T-helper 1 cell (primary cell): ENCODE data around the gene PIBF1.
"Not testable (repeated sequence)": the region's sequence is repeated elsewhere in the genome, so short reads cannot be mapped to it uniquely, and the experiment has no call there.

ENCODE experiments used
- DNase-seq, 5 donors: peaks; one replicate each; pipeline ENCODE4 v3.0.0-alpha.2; 2012 to 2020

PIBF1 gene

DNA sequence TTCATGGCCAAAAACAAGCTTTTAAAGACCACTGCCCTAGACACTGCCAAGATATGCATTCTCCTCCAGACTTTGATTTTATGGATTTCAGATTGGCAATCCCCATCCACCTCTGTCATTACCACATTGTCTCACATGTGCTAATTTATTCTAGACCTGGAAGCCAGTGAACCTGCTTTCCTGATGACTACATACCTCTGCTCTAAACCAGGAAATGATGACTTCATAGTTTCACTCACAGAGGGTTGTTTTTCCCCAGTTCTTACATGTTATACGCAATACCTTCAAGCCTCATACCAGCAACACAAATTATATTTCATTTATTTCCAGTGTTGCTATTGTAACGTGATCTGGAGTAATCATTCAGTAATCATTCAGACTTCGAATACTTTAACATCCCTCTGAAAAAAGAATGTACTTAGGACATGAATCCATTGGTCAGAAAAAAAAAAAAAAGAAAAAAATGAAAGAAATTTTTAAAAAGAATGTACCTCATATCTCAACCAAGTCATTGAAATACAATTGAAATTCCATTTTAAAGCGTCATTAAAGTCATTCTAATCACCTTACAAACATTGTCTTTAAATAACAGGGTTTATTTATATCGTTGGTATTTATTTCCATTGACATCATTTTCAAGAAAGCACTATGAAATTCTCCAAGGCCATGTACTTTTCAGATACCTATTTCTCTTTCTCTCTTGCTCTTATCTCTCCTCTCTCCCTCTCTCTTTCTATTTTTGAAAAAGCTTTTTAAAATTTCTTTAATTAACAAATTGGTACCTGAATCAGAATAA lies 243.5 kb downstream of the PIBF1 start:
- DNase-seq = no peak

DNA sequence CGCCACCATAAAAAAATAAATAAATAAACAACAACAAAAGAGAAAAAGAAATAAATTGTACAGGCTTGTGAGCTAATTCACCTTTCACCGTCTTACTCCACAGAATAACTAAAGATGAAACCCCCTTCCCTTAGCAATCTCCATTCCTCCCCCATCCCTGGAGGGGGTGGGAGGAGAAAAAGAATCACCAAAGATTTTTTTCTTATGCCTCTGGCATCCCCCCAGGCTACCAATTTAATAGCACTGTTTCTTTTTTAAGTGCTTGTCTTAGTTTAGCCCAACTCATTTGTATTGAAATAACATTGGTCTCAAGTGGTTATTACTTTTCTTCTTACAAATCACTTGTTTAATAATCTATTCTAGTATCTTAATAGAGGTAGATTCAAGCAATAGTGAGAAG lies 253.0 kb downstream of the PIBF1 start:
- DNase-seq = no peak

DNA sequence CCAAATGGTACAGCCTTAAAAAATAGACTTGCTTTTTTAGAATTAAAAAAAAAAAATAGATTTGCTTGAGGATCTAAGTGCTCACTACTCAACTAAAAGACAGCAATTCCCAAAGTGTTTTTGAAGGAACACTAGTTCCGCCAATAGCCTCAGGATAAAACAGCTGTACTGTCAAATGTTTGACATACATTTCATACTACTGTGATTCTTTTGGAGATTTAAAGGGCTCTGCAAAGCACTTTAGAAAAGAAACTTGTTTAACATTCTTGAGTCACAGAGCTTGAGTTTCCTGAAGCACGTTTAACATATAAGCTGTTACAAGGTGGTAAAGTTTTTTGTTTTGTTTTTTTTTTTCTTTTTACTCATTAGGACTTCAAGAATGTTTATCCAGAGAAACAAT lies 253.7 kb downstream of the PIBF1 start:
- no peak for DNase-seq

DNA sequence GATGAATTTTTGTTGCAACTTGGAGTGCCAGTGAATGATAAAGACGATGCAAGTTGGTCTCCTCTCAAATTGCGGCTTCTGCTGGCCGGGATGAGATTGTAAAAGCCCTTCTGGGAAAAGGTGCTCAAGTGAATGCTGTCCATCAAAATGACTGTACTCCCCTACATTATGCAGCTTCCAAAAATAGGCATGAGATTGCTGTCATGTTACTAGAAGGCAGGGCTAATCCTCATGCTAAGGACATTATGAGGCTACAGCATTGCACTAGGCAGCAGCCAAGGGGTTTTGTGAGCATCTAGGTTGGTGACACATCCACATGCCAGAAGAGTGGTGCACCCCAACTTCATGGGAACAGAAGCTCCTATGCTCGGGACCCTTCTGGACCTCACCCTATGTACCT lies 254.6 kb downstream of the PIBF1 start:
- no peak for DNase-seq

DNA sequence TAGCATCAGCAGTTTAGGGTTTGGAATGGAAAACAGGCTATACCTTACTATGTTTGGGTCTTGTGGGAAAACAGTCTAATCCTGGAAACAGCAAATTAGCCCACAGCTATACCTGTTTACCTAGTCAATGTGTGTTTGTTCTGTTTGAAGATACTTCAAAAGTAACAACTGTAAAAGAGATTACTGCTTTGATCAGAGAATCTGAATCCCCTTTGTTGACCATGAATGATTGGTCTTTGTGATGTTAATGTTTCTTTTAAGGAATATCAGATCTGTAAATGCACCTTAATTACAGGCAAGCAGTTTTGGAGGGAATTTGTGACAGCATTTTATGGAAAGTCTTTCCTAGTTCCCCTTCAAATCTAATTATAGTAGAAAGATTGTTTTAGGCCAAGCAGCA lies 256.1 kb downstream of the PIBF1 start:
- DNase-seq = no peak

DNA sequence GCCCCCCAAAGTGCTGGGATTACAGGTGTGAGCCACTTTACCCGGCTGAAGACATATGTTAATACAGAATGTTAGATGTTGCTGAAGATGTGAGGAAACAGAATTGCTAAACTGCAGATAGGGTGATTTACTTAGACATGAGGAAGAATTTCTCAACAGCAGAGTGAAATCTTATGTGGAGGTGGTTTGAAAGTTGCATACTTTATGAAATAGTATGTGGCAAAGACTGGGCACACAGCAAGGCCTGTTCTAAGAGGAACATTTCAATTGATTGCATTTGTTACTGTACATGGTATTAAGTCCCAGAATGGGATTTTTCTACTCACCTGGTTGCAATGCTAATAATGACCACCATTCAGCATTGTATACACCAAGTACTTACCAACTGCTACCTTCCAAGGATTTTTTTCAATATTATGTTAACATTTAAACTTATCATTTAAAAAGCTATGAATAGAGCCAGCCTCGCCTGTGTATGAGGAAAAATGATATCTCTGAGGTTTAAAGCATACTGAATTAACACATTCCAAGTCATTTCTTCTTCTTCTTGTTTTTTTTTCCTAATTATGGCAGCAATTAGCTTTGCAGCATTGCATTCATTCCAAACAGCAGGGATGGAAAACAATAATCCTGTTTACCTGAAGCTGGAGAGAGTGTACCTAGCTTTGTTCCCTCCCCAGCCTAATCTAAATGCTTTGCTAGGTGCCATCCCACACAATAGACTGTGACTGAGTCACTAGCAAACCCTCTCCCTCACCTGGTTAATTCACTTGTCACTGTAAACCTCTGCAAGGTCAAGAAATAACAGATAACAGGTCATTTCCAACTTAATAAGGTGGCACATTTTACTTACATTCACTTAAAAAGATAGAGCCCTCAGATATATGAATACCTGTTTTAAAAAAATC lies 257.5 kb downstream of the PIBF1 start:
- DNase-seq = no peak

DNA sequence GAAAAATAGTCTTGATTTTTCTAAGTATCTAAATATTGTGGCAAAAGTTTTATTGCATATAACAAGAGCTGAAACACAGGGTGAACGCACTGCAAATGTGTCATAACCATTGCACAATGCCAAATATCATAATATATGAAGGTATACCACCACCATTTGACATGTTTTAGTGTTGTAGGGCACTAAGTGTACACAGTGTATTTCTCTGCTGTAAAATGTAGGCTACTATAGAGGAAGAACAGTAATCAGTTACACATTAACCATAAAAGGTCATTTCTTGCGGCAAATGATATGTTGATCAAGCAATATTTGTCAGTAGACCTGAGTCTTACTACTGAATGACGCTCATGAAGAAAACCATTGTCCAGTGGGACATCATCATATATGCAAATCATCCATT lies 258.6 kb downstream of the PIBF1 start:
- DNase-seq = no peak

DNA sequence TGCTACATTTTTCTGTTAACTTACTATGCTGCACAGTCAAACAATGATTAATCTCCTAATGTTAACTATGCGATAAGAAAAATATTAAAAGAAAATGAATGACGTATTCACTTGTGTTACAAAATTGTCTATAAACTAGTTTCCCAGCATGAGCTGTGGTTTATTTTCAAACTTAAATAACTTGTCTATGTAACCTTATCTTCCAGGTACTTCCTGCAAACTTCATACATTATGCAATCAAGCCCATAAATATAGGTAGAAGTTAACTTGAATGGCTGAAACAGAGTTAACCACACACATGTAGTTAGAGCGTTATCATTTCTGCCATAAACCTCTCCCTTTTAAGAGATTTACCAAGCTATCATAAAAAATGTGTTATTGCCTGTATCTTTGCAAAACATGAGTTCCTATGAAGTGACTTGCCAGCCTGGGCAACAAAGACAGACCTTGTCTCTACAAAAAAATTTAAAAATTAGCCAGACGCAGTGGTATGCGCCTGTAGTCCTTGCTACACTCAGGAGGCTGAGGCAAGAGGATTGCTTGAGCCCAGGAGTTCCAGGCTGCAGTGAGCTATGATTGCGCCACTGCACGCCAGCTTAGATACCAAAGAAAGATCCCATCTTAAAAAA lies 259.1 kb downstream of the PIBF1 start:
- no peak for DNase-seq

DNA sequence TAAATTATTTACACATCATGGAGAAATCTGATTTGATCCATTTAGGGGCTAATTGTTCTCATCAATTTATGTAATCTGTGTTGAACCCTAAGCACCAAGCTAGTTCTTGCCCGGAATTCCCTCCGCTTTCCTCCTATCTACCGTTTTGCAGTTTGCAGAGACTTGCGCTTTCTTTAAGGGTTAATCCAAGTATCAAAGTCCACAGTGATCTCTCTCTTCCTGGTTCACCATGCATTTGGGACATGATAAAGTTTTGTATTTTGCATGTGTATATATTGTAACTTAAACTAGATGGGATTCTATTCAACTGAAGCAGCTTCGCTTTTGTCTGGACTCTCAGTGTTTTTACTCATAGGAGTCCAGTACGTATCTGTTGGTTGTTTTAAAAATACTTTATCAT lies 263.1 kb downstream of the PIBF1 start:
- no peak for DNase-seq

DNA sequence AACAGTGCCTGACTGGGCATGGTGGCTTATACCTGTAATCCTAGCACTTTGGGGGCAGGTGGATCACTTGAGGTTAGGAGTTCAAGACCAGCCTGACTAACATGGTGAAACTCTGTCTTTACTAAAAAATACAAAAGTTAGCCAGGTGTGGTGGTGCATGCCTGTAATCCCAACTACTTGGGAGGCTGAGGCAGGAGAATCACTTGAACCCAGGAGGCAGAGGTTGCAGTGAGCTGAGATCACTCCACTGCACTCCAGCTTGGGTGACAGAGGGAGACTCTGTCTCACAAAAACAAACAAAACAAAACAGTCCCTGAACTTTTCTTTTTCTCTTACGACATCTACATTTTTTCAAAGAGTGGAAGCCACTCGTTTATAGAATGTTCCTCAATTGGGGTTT lies 266.7 kb downstream of the PIBF1 start:
- not testable (repeated sequence) for DNase-seq

DNA sequence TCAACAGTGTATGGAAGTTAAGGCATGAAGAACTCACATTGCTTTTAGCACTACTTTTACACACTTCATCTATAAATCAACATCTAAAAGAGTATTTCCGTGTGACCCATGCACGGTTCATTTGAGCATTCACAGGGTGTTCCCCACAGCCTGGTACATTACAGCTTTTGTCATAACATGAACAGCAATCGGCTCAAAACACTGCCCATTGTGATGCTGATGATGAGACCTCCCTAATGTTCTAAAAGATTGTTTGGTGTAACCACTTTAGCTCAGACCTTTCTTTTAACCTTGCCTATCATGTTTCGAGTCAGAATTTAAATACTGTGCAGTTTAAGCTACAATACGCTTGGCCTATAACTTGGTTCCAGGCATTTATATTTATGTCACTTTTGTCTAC lies 272.8 kb downstream of the PIBF1 start:
- no peak for DNase-seq

DNA sequence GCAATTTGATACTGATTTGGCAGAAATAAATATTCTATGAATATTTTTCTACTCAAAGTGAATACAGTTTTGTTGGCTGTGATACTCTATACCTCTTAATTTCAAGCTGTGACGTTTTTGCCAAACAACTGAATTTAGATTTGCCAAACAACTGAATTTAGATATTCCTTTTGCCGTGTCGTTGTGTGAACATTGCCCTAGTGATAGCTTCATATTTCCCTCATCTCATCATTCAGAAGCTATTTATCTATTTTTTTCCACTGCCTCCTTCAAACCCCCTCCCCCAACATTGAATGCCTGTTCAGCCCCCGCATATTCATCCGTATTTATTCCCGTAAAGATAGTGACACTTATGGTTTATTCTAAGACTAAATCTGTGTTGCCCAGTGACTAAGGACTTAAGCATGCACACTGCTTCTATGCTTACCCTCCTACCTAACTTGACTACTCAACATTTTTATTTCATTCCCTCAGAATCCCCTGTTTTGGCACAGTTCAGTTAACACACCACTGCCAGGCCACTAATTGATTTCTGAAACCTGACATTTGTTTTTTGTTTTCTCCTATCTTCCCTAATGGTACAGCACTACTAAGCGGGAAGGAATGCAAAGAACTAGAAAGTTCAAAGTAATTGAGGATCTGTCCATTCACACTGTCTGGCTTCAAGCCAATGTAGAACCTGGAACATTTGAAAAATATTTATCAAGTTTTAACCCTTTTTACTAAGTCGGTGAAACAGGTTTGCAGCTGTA lies 274.1 kb downstream of the PIBF1 start:
- DNase-seq = no peak

DNA sequence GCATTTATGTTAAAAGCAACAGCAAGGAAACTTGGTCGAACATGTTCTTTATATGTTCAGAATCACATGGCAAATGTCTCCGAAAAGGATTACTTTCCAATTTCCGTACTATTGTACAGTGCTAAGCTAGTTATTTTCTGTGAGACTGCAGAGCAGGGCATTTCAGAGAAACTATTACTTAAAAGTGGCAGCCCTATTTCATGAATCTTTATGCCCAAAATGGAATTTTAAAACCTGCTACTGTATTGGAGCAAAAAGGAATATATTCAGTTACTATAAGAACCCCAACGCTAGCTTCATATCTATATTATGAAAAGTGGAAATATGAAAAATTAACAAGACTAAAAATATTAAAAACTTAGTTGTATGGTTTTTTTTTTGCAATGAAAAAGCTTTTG lies 274.6 kb downstream of the PIBF1 start:
- DNase-seq = no peak

DNA sequence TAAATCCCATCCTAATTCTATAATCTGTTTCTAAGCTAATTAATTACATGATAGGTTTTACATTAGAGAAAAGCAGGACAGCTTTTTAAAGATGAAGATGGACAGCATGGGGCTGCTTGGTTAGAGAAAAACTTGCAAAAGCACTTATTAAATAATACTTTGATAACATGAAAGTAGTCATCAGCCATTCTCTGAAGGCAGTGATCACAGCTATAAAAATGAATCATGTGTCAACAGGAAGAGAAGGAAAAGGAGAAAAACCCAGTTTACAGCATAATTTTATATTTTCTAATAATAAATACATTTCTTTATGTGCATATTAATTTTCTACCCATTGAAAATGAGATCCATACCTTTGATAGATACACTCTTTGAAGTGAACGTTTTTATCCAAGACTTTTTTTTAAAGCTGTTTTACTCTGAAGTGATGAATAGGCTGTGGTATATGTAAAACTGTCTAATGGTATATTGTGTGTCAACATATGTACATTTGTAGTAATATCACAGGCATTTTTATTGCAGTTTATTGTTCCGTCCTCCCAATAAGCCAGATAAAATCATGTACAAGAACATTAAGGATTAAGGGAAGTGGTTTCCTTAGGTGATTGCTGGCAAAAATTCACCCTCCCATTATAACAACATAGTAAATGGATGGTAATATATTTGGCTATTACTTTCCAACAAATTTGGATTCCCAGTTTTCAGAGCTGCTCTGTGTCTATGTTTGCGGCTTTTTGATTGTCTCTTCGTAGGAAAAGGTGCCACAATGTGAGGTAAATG lies 275.5 kb downstream of the PIBF1 start:
- DNase-seq = no peak

DNA sequence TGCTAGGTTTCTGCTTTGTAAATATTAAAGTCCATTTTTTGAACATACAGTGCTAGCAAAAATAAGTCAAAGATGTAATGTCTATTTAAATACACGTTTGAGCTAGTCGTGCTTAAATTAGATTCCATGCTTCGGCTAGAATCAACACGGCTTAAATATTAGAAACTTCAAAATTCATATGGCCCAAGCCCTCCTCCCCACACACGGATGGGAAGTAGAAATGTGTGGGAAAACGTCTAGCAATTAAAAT lies 276.1 kb downstream of the PIBF1 start:
- no peak for DNase-seq

DNA sequence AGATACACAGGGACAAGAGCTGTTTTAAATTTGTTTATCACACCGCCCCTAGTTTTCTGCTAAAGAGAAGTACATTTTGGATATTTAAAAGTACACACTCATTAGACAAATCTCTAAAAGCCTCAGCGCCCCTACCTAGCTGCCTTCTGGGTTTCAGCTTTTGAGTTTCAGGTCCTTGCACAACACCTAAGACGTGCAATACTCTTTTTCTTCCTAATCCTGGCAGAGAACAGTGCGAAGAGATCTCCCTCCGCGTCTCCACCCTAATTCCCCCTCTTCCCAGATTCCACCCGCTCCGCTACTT lies 276.5 kb downstream of the PIBF1 start:
- no peak for DNase-seq

DNA sequence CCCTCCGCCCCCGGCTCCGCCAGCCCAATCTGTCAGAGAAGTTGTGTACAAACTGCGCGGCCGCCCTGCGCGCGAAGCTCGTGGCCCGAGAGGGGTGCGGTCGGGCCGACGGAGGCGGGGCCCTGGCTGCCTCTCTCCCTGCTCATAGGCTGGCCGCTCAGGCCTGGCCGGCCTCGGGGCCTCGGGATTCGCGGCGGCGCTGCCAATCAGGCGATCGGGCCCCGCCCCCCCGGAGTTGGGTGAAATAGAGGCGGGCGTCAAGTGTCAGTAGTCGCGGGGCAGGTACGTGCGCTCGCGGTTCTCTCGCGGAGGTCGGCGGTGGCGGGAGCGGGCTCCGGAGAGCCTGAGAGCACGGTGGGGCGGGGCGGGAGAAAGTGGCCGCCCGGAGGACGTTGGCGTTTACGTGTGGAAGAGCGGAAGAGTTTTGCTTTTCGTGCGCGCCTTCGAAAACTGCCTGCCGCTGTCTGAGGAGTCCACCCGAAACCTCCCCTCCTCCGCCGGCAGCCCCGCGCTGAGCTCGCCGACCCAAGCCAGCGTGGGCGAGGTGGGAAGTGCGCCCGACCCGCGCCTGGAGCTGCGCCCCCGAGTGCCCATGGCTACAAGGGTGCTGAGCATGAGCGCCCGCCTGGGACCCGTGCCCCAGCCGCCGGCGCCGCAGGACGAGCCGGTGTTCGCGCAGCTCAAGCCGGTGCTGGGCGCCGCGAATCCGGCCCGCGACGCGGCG lies 277.0 kb downstream of the PIBF1 start, which contains the start of gene KLF5:
KLF5 (plus strand) TSS at position 270 of the 724 bp plus-strand sequence; CDS start at position 593, 323 bp downstream.
- DNase-seq = peak; percentile 88 to 95 (median 93)

DNA sequence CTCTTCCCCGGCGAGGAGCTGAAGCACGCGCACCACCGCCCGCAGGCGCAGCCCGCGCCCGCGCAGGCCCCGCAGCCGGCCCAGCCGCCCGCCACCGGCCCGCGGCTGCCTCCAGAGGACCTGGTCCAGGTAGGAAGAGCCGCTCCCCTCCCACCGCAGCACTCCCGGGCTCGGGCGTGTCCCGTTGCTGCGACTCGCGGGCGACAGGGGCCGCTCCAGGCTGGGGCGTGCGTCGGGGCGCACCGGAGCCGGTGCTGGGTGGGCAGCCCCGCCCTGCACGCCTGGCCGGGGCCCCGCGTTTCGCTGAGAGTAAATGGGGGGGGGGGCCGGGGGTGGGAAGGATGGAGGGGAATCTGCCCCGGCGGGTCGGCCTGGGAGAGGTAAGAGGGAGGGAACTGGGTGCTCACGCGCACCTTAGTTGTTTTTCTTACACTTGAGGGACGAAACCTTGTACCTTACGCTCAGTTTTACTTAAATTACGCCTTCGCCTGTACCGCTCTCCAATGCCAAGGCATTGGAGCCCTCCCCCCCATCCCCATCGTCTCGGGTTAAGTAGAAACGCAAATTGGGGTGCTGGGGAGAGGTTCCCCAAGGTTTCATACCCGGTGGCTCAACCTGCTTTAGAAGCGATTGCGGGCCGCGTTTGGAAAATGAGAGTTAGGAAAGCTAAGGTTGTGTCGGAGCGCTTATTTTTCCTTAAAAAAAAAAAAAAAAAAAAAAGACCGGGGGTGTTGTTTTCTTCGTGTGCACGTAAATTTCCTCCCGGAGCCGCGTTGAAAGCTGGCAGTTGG lies 277.7 kb downstream of the PIBF1 start:
- DNase-seq = peak; percentile 17 to 51 (median 30)

DNA sequence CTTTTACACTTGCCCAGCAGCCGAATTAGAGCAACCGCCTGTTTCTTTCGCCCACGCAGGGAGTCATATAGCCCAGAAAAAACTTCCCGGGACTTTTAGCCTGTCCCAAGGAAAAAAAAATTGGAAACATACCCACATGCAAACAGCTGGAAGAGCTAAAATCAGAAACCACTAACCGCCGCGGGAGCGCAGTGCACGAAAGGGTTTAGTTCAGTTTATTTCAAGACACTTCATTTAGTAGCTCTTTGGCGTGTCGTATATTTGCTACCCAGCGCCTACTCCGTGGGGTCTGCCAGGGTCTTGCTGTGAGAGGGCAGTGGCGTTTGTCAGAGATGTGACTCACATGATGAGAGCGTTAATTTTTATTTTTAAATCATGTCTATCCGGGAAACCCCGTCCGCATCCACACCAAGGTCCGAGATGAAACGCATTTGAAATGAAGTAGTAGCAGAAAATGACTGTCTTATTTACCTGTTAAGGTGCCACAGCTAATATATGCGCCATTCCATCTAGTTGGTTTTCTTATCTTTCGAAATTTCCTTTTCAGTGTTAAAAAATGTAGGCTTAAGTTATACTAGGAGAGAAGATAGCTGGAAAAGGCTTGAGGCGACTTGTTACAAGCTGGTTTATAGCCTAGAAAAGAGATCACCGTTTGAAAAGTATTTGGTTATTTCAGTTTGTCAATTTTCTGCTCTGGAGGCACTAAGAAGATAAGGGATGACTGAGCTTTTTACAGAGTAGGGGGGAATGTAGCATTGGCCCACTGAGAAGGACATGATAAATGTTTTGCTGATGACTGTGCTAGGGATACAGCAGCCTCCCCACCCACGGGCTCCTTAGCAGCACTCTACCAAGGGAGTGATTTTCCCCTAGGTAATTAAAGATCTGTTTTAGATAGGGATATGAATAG lies 278.6 kb downstream of the PIBF1 start:
- DNase-seq = no peak

DNA sequence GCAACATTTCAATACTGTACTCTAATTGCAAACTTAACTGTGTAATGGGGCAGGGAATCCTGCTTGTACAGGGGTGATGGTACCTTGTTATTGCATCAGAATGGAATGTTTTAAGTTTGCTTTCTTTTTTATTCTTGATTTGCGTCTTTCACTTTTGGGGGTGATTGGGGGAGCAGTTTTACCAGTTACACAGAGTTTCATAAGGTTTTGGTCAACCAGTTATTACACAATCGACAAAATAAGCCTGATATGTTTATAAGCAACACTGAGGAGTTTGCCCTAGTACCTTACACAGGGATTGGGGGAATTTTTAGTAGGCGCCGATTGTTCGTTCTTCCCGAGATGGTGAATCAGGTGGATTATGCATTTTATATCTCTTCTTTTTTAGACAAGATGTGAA lies 279.5 kb downstream of the PIBF1 start:
- no peak for DNase-seq
